Measurements from ENCODE around the gene FAN1. TPM values are rescaled to one million over a fixed set of nuclear protein-coding genes. Genes with fewer than 3 reads are reported as not detected.
"Not testable (repeated sequence)": the region's sequence is repeated elsewhere in the genome, so short reads cannot be mapped to it uniquely, and the experiment has no call there.

FAN1 gene
- 5.6 and 8.6 TPM in 2 replicates for total RNA-seq

DNA sequence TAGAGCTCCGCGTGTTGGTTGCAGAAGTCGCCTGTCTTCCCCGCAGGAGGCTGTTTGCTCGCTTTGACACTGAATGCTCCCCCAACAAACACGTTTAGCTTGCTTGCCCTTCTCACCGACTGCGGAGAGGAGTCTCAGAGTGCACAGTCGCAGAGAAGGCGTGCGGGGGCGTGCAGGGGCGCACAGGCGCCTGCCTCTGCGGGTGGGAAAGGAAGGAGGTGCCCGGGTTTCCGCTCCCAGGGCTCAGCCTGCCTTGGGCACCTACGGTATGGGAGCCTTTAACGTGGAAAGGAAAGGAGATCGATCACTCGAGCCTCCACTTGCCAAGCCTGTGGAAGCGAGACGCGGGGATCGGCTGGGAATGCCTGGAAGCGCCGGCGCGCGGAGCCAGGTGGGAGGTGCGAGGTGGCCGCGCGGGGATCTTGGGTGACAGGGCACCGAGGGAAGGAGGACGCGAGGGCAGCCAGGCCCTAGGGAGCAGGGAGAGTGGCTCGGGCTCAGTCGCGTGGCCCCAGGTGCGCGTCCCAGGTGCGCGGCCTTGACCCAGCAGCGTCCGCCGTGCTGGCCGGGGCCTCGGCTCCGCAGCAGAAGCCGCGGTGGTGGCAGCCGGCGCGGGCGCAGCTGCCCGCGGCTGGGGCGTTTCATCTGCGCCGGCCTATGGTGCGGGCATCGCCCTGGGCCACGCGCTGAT, at the start of gene FAN1:
Gene FAN1, plus strand, starts transcription at position 419 of the 691 bp plus-strand sequence. CDS start 749 bp downstream, outside the sequence.
- DNase-seq (ENCODE audit: low read depth in 2 of 2), result peak; percentile 59 to 89

DNA sequence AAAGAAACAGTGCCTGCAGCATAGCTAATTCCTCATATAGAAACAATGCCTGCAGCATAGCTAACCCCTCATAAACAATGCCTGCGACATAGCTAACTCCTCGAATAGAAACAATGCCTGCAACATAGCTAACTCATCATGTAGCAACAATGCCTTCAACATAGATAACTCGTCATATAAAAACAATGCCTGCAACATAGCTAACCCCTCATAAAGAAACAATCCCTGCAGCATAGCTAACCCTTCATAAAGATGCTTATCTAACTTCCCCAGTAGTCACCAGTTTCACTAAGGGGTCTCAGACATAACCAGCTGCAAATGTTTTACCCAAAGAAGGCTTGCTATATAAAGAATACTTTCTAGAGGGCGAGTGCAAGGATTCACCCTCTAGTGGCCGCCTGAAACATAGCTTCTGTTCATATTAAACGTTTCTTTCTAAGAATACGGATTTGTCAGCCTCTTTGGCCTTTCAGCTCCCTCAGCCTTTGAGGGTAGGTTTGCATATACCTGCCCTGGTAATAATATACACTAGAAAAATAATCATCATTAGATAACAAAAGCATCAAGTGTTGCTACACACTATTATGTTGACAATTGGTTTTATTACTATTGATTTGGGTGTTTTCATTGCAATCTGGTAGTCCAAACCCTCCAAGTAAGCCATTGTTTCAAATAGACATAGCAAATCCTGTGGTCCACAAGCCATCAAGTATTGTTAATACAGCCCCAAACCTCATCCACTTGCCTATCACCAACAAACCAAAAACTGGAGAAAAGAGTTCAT, 44.4 kb upstream of the FAN1 start:
- peak; percentile 6 to 39 for DNase-seq (ENCODE audit: low read depth in 2 of 2)

DNA sequence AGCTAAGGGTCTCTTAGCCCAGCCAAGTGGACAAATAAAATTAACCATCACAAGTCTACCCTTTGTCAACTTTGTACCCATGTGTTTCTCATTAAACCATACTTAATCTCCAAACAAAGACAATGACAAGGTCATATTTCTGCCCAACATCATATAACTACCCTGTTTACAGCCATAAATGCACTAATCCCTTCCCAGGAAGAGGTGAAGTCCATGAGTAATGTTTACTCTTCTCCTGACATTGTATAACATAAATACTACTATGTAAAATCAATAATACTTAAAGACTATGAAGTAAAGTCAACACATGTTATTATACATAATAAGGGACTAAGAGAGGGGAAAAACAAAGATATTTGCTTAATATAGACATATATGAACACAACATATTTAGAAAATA, 38.5 kb upstream of the FAN1 start:
- no peak for DNase-seq (ENCODE audit: low read depth in 2 of 2)

DNA sequence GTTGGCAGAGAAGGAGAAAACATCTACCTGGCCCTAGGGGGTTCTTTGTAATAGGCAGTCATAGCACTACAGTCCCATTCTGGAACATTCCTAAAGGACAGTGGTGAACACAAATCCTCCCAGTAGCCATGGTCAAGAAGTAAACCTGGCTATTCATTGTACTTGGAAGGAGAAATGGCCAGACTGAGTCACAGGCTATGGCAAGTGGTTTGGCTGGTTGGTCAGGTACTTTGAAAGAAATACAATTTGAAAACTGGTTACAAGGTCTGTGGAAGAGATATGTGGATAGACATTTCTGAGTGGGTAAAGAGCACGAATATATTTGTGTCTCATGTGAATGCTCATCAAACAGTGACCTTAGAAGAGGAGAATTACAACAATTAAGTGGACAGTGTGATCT, 33.0 kb upstream of the FAN1 start:
- no peak for DNase-seq (ENCODE audit: low read depth in 2 of 2)

DNA sequence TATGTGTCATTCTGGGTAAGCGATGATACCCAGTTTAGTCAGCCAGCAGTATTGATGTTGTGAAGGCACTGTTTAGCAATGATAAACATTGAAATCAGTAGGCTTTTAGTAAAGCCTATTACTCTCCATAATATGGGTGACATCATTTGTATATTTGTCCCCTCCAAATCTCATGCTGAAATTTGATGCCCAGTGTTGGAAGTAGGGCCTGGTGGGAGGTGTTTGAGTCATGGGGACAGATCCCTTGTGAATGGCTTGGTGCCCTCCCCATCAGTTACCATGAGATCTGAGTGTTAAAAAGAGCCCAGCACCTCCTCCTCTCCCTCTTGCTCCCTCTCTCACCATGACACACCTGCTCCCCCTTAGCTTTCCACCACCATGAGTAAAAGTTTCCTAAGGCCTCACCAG, 31.4 kb upstream of the FAN1 start:
- DNase-seq (ENCODE audit: low read depth in 2 of 2), result no peak

DNA sequence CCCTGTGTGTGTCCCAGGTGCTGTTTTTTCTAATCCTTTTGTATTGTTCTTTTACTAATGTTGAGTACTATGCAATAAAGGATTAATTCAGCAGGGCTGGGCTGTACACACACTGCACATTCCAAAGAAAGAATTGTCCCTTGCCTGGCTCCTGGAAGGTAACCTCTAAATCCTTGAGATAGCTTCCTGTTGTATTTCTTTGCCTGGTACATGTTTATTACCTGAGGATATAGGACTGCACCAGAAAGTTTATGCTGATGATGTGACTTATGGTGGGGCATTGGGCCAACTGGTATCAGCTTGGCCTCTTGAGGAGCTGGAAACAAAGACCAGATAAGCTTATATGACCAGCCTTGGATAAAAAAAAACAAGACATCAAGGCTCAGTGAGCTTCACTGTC, 26.6 kb upstream of the FAN1 start:
- DNase-seq (ENCODE audit: low read depth in 2 of 2), result no peak

DNA sequence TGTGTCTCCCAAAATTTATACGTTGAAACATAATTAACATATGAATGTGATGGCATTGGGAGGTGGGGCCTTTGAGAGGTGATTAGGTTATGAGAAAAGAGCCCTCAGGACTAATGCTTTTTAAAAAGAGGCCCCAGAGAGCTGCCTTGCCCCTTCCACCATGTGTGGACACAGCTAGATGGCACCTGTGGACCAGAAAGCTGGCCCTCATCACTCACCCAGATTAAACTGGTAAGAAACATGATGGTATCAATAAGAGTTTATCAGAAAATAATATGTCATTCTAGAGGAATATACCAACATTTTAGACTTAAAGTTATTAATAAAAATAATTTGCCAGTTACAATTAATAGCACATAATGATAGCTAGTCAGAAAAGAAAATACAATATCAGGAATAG, 25.2 kb upstream of the FAN1 start:
- no peak for DNase-seq (ENCODE audit: low read depth in 2 of 2)

DNA sequence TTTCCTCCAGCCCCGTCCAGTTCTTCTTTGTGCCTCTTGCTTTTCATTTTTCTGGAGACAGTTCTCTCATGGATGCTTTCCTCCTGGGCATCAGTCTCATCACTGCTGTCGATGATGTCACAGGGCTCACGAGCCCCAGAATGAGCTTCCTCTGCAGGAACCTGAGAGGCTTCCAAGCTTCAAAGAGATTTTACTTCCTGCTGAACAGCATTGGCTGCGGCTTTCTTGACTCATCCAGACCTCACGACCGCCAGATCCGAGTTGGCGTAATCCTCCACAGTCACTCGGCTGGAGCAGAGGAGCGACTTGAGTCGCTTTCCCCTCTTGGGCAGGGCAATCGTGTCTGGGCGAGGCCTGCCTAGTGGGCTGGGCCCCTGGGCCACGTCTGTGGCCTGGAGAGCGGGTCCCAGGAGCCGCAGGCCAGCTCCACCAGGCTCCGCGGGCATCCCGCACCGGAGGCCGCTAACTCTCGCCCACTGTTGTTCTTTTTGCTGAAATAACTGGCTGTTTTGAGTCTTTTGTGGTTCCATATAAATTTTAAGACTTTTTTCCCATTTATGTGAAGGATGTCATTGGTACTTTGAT, 20.8 kb upstream of the FAN1 start:
- no peak for DNase-seq (ENCODE audit: low read depth in 2 of 2)

DNA sequence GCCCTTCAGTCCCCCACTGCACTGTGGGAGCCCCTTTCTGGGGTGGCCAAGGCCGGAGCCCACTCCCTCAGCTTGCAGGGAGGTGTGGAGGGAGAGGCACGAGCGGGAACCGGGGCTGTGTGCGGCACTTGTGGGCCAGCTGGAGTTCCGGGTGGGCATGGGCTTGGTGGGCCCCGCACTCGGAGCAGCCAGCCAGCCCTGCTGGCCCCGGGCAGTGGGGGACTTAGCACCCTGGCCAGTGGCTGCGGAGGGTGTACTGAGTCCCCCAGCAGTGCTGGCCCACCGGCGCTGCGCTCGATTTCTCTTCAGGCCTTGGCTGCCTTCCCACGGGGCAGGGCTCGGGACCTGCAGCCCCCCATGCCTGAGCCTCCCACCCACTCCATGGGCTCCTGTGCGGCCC, 20.0 kb upstream of the FAN1 start:
- DNase-seq (ENCODE audit: low read depth in 2 of 2), result not testable (repeated sequence)

DNA sequence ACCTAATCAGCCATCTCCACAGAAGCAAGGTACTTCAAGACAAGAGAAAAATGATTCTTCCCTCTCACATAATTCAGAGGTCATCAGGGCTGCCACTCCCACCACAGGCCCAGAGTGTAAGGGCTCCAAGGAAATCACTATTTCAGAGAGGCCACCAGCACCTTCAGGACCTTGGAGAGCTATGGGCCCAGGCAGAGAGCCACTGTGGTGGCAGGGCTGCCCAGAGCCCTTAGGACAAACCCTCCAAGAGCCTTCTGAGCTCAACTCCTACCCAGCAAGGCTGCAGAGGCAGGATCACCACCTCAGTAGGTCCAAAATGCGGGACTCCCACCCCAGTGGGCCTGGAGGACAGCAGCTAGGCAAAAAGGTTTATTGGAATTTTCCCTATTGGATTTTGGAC, 17.9 kb upstream of the FAN1 start:
- peak in 1 of 2 donors; percentile 22 for DNase-seq (ENCODE audit: low read depth in 2 of 2)

DNA sequence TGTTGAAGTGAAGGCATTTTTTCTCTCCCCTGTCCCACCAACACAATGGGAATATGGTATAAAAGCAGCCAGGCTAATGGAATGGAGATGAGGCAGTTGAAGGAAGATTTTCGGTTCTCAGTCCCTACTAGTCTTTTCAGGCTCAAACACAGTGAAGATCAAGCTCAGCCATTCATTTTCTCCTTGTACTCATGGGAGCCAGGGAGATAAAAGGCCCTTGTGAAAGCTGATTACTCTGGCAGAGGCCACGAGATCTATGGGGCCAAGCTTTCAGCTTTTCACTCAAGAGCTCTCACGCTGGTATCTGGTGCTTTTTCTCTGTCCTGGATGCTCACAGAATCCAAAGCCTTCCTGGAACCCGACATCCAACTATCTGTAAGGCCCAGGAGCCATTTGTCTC, 14.5 kb upstream of the FAN1 start:
- DNase-seq (ENCODE audit: low read depth in 2 of 2), result no peak

DNA sequence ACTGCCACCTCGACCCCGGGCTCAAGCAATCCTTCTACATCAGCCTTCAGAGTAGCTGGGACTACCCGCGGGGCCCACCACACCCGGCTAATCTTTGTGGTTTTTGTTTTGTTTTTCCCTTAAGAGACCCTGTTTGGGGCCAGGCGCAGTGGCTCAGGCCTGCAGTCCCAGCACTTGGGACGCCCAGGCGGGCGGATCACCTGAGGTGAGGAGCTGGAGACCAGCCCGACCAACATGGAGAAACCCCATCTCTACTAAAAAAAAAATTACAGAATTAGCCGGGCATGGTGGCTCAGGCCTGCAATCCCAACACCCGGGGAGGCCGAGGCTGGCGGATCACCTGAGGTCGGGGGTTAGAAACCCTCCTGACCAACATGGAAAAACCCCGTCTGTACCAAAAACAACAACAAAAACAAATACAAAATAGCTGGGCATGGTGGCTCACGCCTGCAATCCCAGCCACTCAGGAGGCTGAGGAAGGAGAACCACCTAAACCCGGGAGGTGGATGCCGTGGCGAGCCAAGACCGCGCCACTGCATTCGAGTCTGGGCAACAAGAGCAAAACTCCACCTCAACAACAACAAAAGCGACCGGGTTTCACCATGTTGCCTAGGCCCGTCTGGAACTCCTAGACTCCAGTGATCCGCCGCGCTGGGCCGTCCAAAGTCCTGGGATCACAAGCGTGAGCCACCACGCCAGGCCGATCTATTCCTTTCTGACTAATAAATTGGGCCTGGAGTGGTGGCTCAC, 8.1 kb upstream of the FAN1 start:
- DNase-seq (ENCODE audit: low read depth in 2 of 2), result no peak

DNA sequence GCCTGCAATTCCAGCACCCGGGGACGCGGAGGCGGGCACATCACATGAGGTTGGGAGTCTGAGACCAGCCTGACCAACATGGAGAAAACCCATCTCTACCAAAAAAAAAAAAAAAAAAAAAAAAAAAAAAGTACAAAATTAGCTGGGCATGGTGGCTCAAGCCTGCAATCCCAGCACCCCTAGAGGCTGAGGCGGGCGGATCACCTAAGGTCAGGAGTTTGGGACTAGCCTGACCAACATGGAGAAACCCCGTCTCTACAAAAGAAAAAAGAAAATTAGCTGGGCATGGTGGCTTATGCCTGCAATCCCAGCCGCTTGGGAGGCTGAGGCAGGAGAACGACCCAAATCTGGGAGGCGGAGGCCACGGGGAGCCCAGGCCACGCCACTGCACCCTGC, 7.5 kb upstream of the FAN1 start:
- DNase-seq (ENCODE audit: low read depth in 2 of 2), result no peak

DNA sequence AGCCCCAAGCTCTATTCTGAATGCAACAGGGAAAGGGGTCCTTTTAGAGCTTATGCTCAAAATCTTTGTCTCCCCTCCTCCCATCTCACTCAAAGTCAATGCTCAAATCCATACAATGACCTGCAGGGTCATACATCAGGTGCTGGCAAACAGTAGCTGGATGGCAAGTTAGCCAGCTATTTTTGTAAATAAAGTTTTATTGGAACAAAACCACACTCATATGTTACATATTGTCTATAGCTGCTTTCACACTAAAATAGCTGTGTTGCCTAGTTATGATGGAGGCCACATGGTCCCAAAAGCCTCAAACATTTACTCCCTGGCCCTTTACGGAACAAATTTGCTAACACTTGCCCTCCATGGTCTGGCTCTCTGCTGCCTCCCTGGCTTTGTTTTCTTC, 1.8 kb upstream of the FAN1 start:
- DNase-seq (ENCODE audit: low read depth in 2 of 2), result no peak

DNA sequence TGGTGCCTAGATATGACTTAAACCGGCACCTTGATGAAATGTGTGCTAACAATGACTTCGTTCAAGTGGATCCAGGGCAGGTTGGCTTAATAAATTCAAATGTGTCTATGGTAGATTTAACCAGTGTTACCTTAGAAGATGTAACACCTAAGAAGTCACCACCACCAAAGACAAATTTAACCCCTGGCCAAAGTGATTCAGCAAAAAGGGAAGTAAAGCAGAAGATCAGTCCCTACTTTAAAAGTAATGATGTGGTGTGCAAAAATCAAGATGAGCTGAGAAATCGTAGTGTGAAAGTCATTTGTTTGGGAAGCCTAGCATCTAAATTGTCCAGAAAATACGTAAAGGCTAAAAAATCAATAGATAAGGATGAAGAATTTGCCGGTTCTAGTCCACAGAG, 1.1 kb downstream of the FAN1 start:
- DNase-seq (ENCODE audit: low read depth in 2 of 2), result no peak

DNA sequence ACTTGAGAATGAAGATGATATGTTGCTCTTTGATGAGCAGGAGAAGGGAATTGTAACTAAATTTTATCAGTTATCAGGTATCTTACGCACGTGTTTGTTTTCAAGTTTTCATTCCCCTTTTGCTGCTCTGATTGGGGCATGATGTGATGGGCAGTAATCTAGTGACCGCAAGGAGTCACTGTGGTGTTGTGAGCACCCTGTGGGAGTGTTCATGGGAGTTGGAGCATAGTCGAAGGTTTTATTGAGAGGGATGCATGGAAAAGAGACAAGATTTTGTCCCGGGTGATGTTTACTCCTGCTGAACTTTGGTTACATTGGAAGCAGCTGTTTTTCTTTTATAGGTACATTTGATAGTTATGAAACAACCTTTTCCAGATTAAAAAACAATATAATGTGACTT, 2.1 kb downstream of the FAN1 start:
- peak in 1 of 2 donors; percentile 46 for DNase-seq (ENCODE audit: low read depth in 2 of 2)

DNA sequence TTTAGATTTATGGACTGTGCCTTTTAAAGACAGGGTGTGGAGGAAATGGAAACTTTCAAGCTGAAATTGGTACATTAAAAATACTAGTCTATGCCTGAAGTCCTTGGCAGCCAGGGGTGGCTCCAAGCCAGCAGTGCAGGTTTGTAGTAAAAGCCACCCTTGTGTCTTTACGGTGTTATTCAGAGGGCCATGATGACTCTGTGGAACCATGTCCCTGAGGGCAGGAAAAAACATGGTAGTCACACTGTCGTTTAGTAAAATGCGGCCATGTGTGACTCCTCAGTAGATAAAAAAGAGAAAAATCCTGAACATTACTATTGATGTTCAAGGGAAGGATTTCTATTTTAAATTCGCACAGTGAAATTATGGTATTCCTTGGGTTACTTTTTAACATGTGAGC, 2.7 kb downstream of the FAN1 start:
- no peak for DNase-seq (ENCODE audit: low read depth in 2 of 2)

DNA sequence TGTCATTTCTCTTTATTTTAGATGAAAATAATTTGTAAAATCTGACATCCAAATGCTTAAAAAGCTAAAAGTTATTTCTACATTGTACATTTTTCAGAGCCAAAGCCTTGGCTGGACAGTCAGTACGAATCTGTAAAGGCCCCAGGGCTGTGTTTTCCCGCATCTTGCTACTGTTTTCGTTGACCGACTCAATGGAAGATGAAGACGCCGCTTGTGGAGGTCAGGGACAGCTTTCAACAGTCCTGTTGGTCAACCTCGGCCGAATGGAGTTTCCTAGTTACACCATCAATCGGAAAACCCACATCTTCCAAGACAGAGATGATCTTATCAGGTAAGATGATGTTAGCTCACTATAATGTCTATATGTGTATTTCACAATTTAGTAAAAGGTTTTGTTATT, 10.0 kb downstream of the FAN1 start:
- no peak for DNase-seq (ENCODE audit: low read depth in 2 of 2)

DNA sequence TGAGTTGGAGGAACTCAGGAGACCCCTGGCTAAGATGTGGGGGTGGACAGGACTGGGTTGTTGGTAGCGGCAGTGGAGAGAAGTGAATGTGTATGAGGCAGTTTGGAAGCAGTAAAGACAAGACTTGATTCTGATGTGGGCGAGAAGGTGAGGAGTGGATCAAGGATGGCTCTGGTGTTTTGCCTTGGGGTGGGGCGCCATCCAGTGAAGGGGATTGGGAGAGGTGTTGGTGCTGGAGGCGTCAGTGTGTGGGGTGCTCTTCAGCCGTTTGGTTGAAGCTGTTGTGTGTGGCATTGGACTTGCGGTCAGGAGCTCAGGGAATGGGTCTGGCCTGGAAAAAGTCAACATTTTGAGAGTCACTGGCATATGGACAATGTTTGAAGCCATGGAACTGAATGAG, 13.3 kb downstream of the FAN1 start:
- no peak for DNase-seq (ENCODE audit: low read depth in 2 of 2)

DNA sequence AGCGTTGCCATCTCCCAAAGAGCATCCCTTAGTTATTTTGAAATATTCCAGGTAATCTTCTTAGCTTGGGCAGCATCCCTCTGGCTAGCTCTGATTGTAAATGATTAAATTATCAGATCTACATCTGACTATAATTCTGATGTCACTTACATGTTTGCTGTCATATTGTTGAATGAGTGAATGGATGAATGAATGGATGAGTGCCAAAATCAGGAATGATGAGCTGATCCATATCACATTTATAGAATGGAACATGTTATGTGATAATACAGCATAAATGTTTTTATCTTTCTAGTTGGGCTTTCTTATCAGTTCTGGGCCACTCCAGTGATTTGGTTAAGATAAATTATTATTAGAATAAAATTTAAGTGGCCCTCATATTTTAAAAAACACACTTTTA, 14.0 kb downstream of the FAN1 start:
- DNase-seq (ENCODE audit: low read depth in 2 of 2), result no peak

DNA sequence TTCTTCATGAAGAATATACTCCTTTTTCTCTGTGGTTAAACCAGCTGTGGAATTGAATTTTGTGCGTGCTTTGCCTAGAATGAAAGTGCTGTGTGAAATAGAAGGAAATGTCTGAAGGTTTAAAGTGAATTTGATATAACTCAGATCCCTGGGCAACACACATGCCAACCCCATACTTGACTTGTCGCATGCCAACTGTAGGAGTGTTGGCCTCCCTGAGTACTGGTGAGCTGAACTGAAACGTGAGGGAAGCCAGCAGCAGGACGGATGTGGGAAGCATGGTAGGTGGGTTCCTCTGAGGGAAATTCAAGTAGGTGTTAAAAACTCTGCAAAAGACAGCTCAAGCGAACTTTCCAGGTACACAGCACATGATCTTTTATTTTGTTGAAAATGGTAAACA, 14.7 kb downstream of the FAN1 start:
- DNase-seq (ENCODE audit: low read depth in 2 of 2), result no peak

DNA sequence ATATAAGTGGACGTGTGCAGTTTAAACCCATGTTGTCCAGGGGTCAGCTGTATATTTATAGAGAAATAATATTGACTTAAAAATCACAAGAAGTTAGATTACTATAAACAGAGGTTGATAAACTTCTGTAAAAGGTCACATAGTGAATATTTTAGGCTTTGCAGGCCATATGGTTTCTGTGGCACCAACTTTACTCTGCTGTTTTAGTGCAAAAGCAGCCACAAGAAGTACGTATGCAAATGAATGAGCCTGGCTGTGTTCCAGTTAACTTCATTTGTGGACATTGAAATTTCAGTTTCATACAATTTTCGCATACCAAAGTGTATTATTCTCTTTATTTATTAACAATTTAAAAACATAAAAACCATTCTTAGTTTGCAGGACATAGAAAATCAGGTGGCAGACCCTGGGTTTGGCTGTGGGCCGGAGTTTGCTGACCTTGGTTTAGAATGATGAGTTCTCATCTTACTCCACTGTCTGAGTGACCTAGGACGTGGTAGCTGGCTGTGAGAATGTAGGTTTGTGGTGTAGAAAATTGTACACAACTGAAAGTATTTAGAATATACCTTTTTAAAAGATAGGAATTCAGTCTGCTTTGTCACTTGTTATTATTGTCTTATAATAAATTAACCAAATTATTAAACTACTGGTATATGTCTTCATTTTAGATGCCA, 16.3 kb downstream of the FAN1 start:
- no peak for DNase-seq (ENCODE audit: low read depth in 2 of 2)
